Prostate gland (tissue), 2 donors: ENCODE measurements around the gene ELAVL2. TPM values are rescaled to one million over a fixed set of nuclear protein-coding genes. Genes with fewer than 3 reads are reported as not detected.
"Not testable (repeated sequence)": the region's sequence is repeated elsewhere in the genome, so short reads cannot be mapped to it uniquely, and the experiment has no call there.

ENCODE experiments used
- DNase-seq: peaks from one replicate; pipeline ENCODE4 v3.0.0-alpha.2; 2019; ENCODE audit warnings: low spot score
- H3K27ac ChIP-seq, 2 donors: fragments of 200-600 bp; sonication (generic); 2 replicates each; pipeline ENCODE4 v1.5.1; 2017 to 2019
- H3K27me3 ChIP-seq: fragments of 200-600 bp; sonication (generic); replicated peaks from 2 replicates; pipeline ENCODE4 v1.5.1; 2019; ENCODE audit not compliant: insufficient read depth
- H3K36me3 ChIP-seq, 2 donors: fragments of 200-600 bp; sonication (generic); 1 replicate in 1 of 2; 2 replicates in 1 of 2; pipeline versions ENCODE4 v1.5.1 to v1.8.1; 2017 to 2019
- H3K4me1 ChIP-seq: fragments of 200-600 bp; sonication (generic); replicated peaks from 2 replicates; pipeline ENCODE4 v1.5.1; 2019
- H3K4me3 ChIP-seq, 2 donors: fragments of 200-600 bp; sonication (generic); 2 replicates each; pipeline ENCODE4 v1.5.1; 2017 to 2019
- H3K9me3 ChIP-seq: fragments of 200-600 bp; sonication (generic); 2 replicates; pipeline ENCODE4 v1.5.1; 2017
- POLR2A ChIP-seq: fragments of 450-650 bp; IDR thresholded peaks from one replicate; pipeline ENCODE4 v1.6.1; 2016; ENCODE audit warnings: antibody characterized with exemption, mild to moderate bottlenecking
- POLR2AphosphoS5 ChIP-seq: sonication (generic); formaldehyde crosslinking; IDR thresholded peaks from one replicate; pipeline ENCODE4 v1.6.1; 2017; ENCODE audit warnings: antibody characterized with exemption
- whole genome bisulfite sequencing: methylation state at CpG from one replicate; pipeline ENCODE4 v1.1.5; 2018; 5-methylcytosine and 5-hydroxymethylcytosine counted together
- intact Hi-C: fragments of 100-400 bp; cut with DNase I; formaldehyde crosslinking; loops from one replicate; pipeline ENCODE4 v1.14.2; 2022
- total RNA-seq, 2 donors: library from RNA; depleted of rRNA; stranded (reverse); fragments of >200 nt; gene quantifications; one replicate each; pipeline ENCODE4 v1.1.0, GENCODE V29; 2016
- TF ChIP-seq, protein P1 (sequence below), 4 experiments: fragments of 200-600 bp in 2 of 4; fragments of 450-650 bp in 2 of 4; sonication (generic) in 2 of 4; IDR thresholded peaks; 1 replicate in 3 of 4; 2 replicates in 1 of 4; pipeline ENCODE4 v1.5.1; 2016 to 2019; ENCODE audit warnings: antibody characterized with exemption in 4 of 4, mild to moderate bottlenecking in 2 of 4, moderate library complexity in 2 of 4

The ELAVL2 gene
- total RNA-seq, 2 donors from 2014 or later, result 0.55 to 43.1 TPM

- intact Hi-C loops, result no loop called here
- DNase-seq, result no peak
- Histone ChIP-seq H3K27ac (no peak overlapping the region), H3K4me1 (no peaks in the 10 kb centered on the region), H3K36me3 (no peaks in the 10 kb centered on the region), H3K4me3 (no peak overlapping the region), H3K27me3 (no peaks in the 10 kb centered on the region), H3K9me3 (no peaks in the 10 kb centered on the region)
- TF ChIP-seq POLR2A, result no peak
- TF ChIP-seq, protein P1, sequence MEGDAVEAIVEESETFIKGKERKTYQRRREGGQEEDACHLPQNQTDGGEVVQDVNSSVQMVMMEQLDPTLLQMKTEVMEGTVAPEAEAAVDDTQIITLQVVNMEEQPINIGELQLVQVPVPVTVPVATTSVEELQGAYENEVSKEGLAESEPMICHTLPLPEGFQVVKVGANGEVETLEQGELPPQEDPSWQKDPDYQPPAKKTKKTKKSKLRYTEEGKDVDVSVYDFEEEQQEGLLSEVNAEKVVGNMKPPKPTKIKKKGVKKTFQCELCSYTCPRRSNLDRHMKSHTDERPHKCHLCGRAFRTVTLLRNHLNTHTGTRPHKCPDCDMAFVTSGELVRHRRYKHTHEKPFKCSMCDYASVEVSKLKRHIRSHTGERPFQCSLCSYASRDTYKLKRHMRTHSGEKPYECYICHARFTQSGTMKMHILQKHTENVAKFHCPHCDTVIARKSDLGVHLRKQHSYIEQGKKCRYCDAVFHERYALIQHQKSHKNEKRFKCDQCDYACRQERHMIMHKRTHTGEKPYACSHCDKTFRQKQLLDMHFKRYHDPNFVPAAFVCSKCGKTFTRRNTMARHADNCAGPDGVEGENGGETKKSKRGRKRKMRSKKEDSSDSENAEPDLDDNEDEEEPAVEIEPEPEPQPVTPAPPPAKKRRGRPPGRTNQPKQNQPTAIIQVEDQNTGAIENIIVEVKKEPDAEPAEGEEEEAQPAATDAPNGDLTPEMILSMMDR (IDR thresholded peaks at IDR 0.05), result no peak
- TF ChIP-seq POLR2AphosphoS5, result no peak
- 89% methylated on average over 2 of the region's 2 CpGs for WGBS
Observed at GRCh38 chr9:23723672-23724071, 102.4 kb downstream of the ELAVL2 start.

- H3K27ac ChIP-seq, H3K36me3 ChIP-seq, H3K4me1 ChIP-seq, H3K4me3 ChIP-seq, H3K9me3 ChIP-seq, DNase-seq, H3K27me3 ChIP-seq, intact Hi-C loops: not testable (repeated sequence)
- 85% methylated on average over 4 of the region's 4 CpGs for WGBS
Observed at GRCh38 chr9:23723048-23723447, 103.0 kb downstream of the ELAVL2 start.

GRCh38 chr9:23721466-23721865, 104.6 kb downstream of the ELAVL2 start:
- Histone ChIP-seq H3K36me3 (no peaks in the 10 kb centered on the region), H3K4me1 (no peaks in the 10 kb centered on the region), H3K9me3 (no peaks in the 10 kb centered on the region), H3K27ac (no peak overlapping the region), H3K27me3 (no peaks in the 10 kb centered on the region), H3K4me3 (no peak overlapping the region)
- intact Hi-C loops, result no loop called here
- DNase-seq, result no peak
- TF ChIP-seq POLR2A (no peak), POLR2AphosphoS5 (no peak)
- TF ChIP-seq, protein P1 (IDR thresholded peaks at IDR 0.05), result no peak

DNA sequence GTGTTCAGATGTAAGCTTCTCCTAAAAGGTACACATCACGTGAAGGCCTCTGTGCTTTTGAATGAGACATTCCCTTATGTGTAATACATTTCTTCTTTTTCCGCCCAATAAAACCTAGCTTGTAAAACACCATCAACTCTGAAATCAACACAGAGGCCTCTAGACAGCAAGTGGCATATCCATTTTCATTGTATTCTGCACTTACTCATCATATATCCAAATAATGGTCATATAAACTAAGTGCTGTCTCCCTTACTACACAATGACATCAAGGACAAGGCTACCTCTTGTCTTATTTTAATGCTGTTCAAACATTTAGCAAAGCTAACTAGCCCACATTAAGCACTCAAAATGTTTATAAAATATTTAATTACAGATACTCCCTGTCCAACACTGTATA, 108.5 kb downstream of the ELAVL2 start:
- intact Hi-C loops, result no loop called here
- H3K4me3 ChIP-seq, result no peak overlapping the region
- H3K27me3 ChIP-seq, result no peaks in the 10 kb centered on the region
- H3K27ac ChIP-seq, result no peak overlapping the region
- TF ChIP-seq POLR2A (no peak), POLR2AphosphoS5 (no peak)
- TF ChIP-seq, protein P1 (IDR thresholded peaks at IDR 0.05), result no peak
- no peak for DNase-seq
- no peaks in the 10 kb centered on the region for H3K9me3 ChIP-seq
- no peaks in the 10 kb centered on the region for H3K36me3 ChIP-seq
- no peaks in the 10 kb centered on the region for H3K4me1 ChIP-seq
- 49% methylated on average over 2 of the region's 2 CpGs for WGBS

DNA sequence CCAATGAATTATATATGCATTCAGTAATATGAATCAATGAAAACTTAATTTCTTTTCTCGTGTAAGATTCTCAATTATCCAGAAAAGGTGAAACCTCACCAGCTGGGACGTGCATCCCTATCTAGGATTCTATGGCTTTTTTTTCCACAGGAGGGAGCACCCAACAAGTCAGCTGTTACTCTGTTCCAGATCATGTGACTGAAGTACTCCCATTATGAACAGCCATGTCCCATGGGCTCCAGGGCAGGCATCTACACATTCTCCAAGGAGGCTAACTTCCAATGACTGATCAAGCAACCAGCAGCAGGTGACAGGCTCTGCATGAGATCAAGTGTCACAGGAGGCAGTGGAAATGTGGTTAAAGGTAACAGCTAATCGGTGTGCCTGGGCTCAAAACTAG, 118.8 kb downstream of the ELAVL2 start:
- intact Hi-C loops, result no loop called here
- Histone ChIP-seq H3K9me3 (no peaks in the 10 kb centered on the region), H3K27ac (no peak overlapping the region), H3K36me3 (no peaks in the 10 kb centered on the region), H3K4me1 (no peaks in the 10 kb centered on the region), H3K27me3 (no peaks in the 10 kb centered on the region), H3K4me3 (no peak overlapping the region)
- 91% methylated on average over 3 of the region's 3 CpGs for WGBS
- DNase-seq, result no peak
- TF ChIP-seq, protein P1 (IDR thresholded peaks at IDR 0.05), result no peak
- TF ChIP-seq POLR2A (no peak), POLR2AphosphoS5 (no peak)
